ENCODE measurements around the gene ISG20L2. TPM values are rescaled to one million over a fixed set of nuclear protein-coding genes. Genes with fewer than 3 reads are reported as not detected.

ISG20L2 gene
- total and polyA plus RNA-seq, 4 experiments from 2014 or later = 11.4 to 53.1 (median 33.6) TPM

GRCh38 chr1:156772222-156772621, 43.7 kb upstream of the ISG20L2 start:
- no peak for DNase-seq
- Histone ChIP-seq H3K27ac (ENCODE audit: low read depth, low read length) (no peak overlapping the region), H3K36me3 (ENCODE audit: insufficient read depth, low read length) (peaks cover 17% of the 10 kb centered on the region), H3K4me1 (ENCODE audit: insufficient read depth, low read length) (peaks cover 66% of the 10 kb centered on the region), H3K9me3 (ENCODE audit: control insufficient read depth in 1 of 2, low read length in 2 of 2) (no peaks in the 10 kb centered on the region), H3K27me3 (ENCODE audit: insufficient read depth, low read length) (no peaks in the 10 kb centered on the region), H3K4me3 (ENCODE audit: low read length in 2 of 2) (no peak overlapping the region)
- intact Hi-C loops (cut with micrococcal nuclease) = no loop called here
- Mint-ChIP-seq H3K27me3 (no peaks in the 10 kb centered on the region), H3K9me3 (no peaks in the 10 kb centered on the region), H3K27ac (peak overlapping the region in 2 of 7 donors; percentile 60 to 73), H3K4me1 (peaks cover 38 to 70% (median 59%) of the 10 kb centered on the region in 4 donors), H3K36me3 (peaks cover 32 to 36% of the 10 kb centered on the region in 2 donors), H3K4me3 (no peak overlapping the region)
- ChIA-PET POLR2A (ENCODE audit: partially characterized antibody) (interaction anchor here (1.2 kb wide), 1 partner anchor 31 kb away, joined by 3 read pairs; the partner anchor contains the start of gene MRPL24), CTCF (ENCODE audit: partially characterized antibody) (interaction anchor here (0.7 to 8.7 kb wide), 4 partner anchors 44 to 148 kb away, joined by 3 to 91 read pairs (median 6); partner anchors contain the start of genes ISG20L2, METTL25B and NTRK1)

GRCh38 chr1:156768610-156769295, 40.2 kb upstream of the ISG20L2 start:
- Histone ChIP-seq H3K27me3 (ENCODE audit: insufficient read depth, low read length) (no peaks in the 10 kb centered on the region), H3K9me3 (ENCODE audit: control insufficient read depth in 1 of 2, low read length in 2 of 2) (no peaks in the 10 kb centered on the region), H3K4me3 (ENCODE audit: low read length in 2 of 2) (peak overlapping the region; percentile 98 to 99), H3K36me3 (ENCODE audit: insufficient read depth, low read length) (peaks cover 17% of the 10 kb centered on the region), H3K27ac (ENCODE audit: low read depth, low read length) (peak overlapping the region; percentile 98), H3K4me1 (ENCODE audit: insufficient read depth, low read length) (peaks cover 62% of the 10 kb centered on the region)
- intact Hi-C loops (cut with micrococcal nuclease) = no loop called here
- H3K36me3 Mint-ChIP-seq = peaks cover 26 to 30% of the 10 kb centered on the region in 2 donors
- POLR2A ChIA-PET (ENCODE audit: partially characterized antibody) = interaction anchor here (1.3 to 4.7 kb wide), 4 partner anchors 17 to 41 kb away, joined by 6 to 158 read pairs (median 54); partner anchors contain the start of genes HDGF, ISG20L2, METTL25B and MRPL24
- DNase-seq = no peak
- CTCF ChIA-PET (ENCODE audit: partially characterized antibody) = interaction anchor here (0.7 to 8.7 kb wide), 8 partner anchors 11 to 92 kb away, joined by 3 to 91 read pairs (median 3); partner anchors contain the start of genes ISG20L2, METTL25B, MRPL24 and NTRK1
- peaks cover 36 to 54% (median 49%) of the 10 kb centered on the region in 4 donors for H3K4me1 Mint-ChIP-seq
- no peaks in the 10 kb centered on the region for H3K9me3 Mint-ChIP-seq
- H3K27ac Mint-ChIP-seq = no peak overlapping the region
- H3K4me3 Mint-ChIP-seq = peak overlapping the region in 1 of 8 donors; percentile 80
- H3K27me3 Mint-ChIP-seq = no peaks in the 10 kb centered on the region

- H3K36me3 ChIP-seq (ENCODE audit: insufficient read depth, low read length) = peaks cover 9% of the 10 kb centered on the region
- H3K4me3 ChIP-seq (ENCODE audit: low read length in 2 of 2) = peak overlapping the region; percentile 98 to 99
- Mint-ChIP-seq H3K4me1 (peaks cover 31 to 47% (median 42%) of the 10 kb centered on the region in 4 donors), H3K36me3 (peaks cover 20 to 26% of the 10 kb centered on the region in 2 donors), H3K27me3 (no peaks in the 10 kb centered on the region), H3K27ac (no peak overlapping the region), H3K4me3 (no peak overlapping the region), H3K9me3 (no peaks in the 10 kb centered on the region)
- ChIA-PET CTCF (ENCODE audit: partially characterized antibody) (interaction anchor here (0.7 to 8.7 kb wide), 11 partner anchors 10 to 92 kb away, joined by 3 to 91 read pairs (median 4); partner anchors contain the start of genes ISG20L2, METTL25B, MRPL24 and NTRK1), POLR2A (ENCODE audit: partially characterized antibody) (interaction anchor here (0.9 to 7.8 kb wide), 16 partner anchors 9 to 485 kb away, joined by 3 to 158 read pairs (median 6); partner anchors contain the start of genes HDGF, ISG20L2, MEF2D and METTL25B)
- DNase-seq = peak in 2 of 5 donors; percentile 28 to 75
- no peaks in the 10 kb centered on the region for H3K9me3 ChIP-seq (ENCODE audit: control insufficient read depth in 1 of 2, low read length in 2 of 2)
- intact Hi-C loops (cut with micrococcal nuclease) = loop anchor here (1.0 kb wide), 8 partner anchors 17 to 486 kb away; partner anchors contain the start of genes CCT3, HDGF, ISG20L2 and METTL25B
- no peaks in the 10 kb centered on the region for H3K27me3 ChIP-seq (ENCODE audit: insufficient read depth, low read length)
- peaks cover 55% of the 10 kb centered on the region for H3K4me1 ChIP-seq (ENCODE audit: insufficient read depth, low read length)
- H3K27ac ChIP-seq (ENCODE audit: low read depth, low read length) = peak overlapping the region; percentile 98
Measured at GRCh38 chr1:156767879-156768604, 39.5 kb upstream of the ISG20L2 start.

DNA sequence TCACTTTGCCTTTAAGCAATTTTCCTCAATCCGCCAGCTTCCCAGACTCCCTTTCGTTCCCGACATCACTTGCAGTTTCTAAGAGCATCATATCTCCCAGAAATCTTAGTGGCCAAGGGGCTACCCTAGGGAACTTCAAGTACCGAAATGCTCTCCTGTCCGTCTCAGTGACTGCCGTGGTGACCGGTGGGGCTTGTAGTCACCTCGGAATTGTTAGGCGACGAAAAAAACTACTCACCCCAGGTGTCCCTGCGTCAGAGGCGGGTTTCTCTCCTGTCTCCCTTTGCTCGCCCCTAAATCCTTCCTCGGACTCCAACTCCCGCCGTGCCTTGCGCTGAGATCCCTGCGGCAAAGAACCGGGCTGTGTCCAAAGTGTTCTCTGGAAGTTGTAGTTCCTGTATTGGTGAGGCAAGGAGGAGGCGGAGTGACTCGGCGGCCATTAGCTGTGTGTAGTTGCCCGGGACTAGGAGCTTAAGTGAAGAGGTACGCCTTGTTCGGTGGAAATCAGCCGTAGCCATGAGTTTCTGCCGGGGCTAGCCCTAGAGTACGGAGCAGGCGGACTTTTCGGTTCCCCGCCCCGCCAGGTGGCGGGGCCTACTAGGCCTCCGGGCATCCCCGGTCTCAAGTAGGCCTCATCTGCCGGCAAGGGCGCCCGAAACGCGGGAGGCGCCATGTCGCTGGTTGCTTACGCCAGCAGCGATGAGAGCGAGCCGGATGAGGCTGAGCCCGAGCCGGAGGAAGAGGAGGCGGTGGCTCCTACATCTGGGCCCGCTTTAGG, 38.7 kb upstream of the ISG20L2 start, which contains the start of gene PRCC:
Gene PRCC, plus strand, starts transcription at position 435 of the 778 bp plus-strand sequence. Its CDS starts 237 bp downstream, at position 672.
- H3K27ac Mint-ChIP-seq = no peak within 1 kb of the TSS
- peak within 1 kb of the TSS; percentile 98 to 99 for H3K4me3 ChIP-seq (ENCODE audit: low read length in 2 of 2)
- peaks cover 6% of the 10 kb centered on the region for H3K36me3 ChIP-seq (ENCODE audit: insufficient read depth, low read length)
- H3K27me3 Mint-ChIP-seq = no peaks in the 10 kb centered on the region
- peak; percentile 97 to 100 (median 99) for DNase-seq
- intact Hi-C loops (cut with micrococcal nuclease) = loop anchor here (1.0 kb wide), 8 partner anchors 16 to 485 kb away; partner anchors contain the start of genes CCT3, HDGF, ISG20L2 and METTL25B
- no peaks in the 10 kb centered on the region for H3K9me3 ChIP-seq (ENCODE audit: control insufficient read depth in 1 of 2, low read length in 2 of 2)
- peaks cover 48% of the 10 kb centered on the region for H3K4me1 ChIP-seq (ENCODE audit: insufficient read depth, low read length)
- peaks cover 19 to 20% of the 10 kb centered on the region in 2 donors for H3K36me3 Mint-ChIP-seq
- no peaks in the 10 kb centered on the region for H3K9me3 Mint-ChIP-seq
- H3K4me3 Mint-ChIP-seq = no peak within 1 kb of the TSS
- H3K4me1 Mint-ChIP-seq = peaks cover 24 to 39% (median 34%) of the 10 kb centered on the region in 4 donors
- peak within 1 kb of the TSS; percentile 98 for H3K27ac ChIP-seq (ENCODE audit: low read depth, low read length)
- POLR2A ChIA-PET (ENCODE audit: partially characterized antibody) = interaction anchor here (0.8 to 7.8 kb wide), 24 partner anchors 9 to 484 kb away, joined by 3 to 158 read pairs (median 4); partner anchors contain the start of genes HDGF, ISG20L2, MEF2D and METTL25B
- CTCF ChIA-PET (ENCODE audit: partially characterized antibody) = interaction anchor here (1.2 to 8.7 kb wide), 9 partner anchors 15 to 93 kb away, joined by 3 to 91 read pairs (median 4); partner anchors contain the start of genes CRABP2, ISG20L2, METTL25B and MRPL24
- H3K27me3 ChIP-seq (ENCODE audit: insufficient read depth, low read length) = no peaks in the 10 kb centered on the region

- intact Hi-C loops (cut with micrococcal nuclease) = loop anchor here (1.0 kb wide), 8 partner anchors 15 to 484 kb away; partner anchors contain the start of genes CCT3, HDGF, ISG20L2 and METTL25B
- no peaks in the 10 kb centered on the region for H3K9me3 Mint-ChIP-seq
- Histone ChIP-seq H3K9me3 (ENCODE audit: control insufficient read depth in 1 of 2, low read length in 2 of 2) (no peaks in the 10 kb centered on the region), H3K27ac (ENCODE audit: low read depth, low read length) (peak overlapping the region; percentile 98), H3K36me3 (ENCODE audit: insufficient read depth, low read length) (peaks cover 6% of the 10 kb centered on the region), H3K4me1 (ENCODE audit: insufficient read depth, low read length) (peaks cover 44% of the 10 kb centered on the region), H3K4me3 (ENCODE audit: low read length in 2 of 2) (peak overlapping the region; percentile 89 to 99), H3K27me3 (ENCODE audit: insufficient read depth, low read length) (no peaks in the 10 kb centered on the region)
- DNase-seq = no peak
- no peaks in the 10 kb centered on the region for H3K27me3 Mint-ChIP-seq
- peaks cover 16 to 20% of the 10 kb centered on the region in 2 donors for H3K36me3 Mint-ChIP-seq
- H3K4me3 Mint-ChIP-seq = no peak overlapping the region
- ChIA-PET POLR2A (ENCODE audit: partially characterized antibody) (interaction anchor here (0.8 to 7.8 kb wide), 22 partner anchors 8 to 484 kb away, joined by 3 to 158 read pairs (median 4); partner anchors contain the start of genes HDGF, ISG20L2, MEF2D and METTL25B), CTCF (ENCODE audit: partially characterized antibody) (interaction anchor here (1.2 to 8.7 kb wide), 8 partner anchors 14 to 94 kb away, joined by 3 to 91 read pairs (median 6); partner anchors contain the start of genes CRABP2, ISG20L2, METTL25B and MRPL24)
- no peak overlapping the region for H3K27ac Mint-ChIP-seq
- H3K4me1 Mint-ChIP-seq = peaks cover 24 to 36% (median 31%) of the 10 kb centered on the region in 4 donors
Measured at GRCh38 chr1:156766298-156767100, 37.9 kb upstream of the ISG20L2 start.
